T-helper 1 cell (primary cell): Measurements from ENCODE around the gene GJB2.
A peak's percentile ranks its signal among the peaks of the same experiment; 100 is the strongest.

ENCODE experiments used
- DNase-seq, 5 donors: peaks; one replicate each; pipeline ENCODE4 v3.0.0-alpha.2; 2012 to 2020

Gene GJB2

DNA sequence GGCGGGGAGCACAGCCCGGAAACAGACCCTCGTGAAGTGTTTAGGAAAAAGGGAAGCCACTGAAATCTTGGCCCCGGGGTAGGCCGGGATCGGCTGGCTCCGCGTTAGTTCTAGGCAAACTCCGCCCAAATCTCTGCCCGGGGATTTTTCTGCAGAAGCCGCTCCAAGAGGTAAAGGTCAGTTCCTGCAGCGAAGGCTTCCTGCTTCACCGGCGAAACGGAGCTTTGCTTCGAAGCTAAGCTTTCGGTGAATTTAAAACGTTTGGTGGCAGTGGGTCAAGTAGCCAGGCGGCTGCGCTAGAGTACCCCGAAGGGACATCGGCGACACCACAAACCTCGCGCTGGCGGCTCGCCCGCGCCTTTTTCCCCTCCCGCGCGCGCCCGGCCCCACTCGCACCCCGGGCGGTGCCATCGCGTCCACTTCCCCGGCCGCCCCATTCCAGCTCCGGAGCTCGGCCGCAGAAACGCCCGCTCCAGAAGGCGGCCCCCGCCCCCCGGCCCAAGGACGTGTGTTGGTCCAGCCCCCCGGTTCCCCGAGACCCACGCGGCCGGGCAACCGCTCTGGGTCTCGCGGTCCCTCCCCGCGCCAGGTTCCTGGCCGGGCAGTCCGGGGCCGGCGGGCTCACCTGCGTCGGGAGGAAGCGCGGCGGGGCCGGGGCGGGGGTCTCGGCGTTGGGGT lies 441 bp downstream of the GJB2 start:
- DNase-seq, result peak in 1 of 5 donors; percentile 14

DNA sequence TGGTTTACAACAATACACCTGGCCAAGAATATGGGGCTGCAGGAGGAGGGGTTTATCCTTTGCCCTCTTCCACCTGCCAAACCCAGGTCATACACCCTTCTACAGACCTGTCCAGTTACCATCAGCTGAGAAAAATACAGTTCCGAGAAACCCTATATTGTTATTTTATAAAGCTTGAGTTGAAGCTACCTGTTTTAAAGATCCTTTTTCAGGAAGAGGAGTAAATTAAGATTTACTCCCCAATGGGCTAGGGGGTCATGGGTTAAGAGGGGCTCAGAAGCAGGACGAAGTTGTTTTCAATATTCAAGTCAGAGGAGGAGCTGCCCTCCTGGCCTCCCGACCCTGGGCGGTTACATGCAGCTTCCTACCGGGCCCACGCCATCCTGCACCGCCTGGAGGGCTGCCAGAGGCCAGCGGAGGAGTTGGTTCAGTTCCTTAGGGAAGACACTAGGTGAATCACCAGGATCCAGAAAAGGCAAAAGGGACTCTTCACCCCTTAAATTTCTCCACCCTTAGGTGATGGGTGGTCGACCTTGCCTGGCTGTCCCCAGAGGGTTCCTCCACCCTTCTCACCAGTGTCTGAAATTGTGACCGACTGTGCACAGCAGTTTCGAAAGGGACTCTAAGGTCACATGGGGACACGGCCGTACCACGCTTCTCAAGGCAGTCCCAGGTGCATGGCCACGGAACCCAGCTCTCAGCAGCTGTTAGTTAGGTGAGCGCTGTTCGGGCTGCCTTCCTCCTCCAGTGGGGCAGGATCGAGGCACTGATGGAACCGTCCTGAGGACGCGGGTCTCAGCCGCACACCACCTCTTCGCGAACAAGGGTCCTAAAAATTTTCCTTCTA lies 1.2 kb downstream of the GJB2 start:
- no peak for DNase-seq

DNA sequence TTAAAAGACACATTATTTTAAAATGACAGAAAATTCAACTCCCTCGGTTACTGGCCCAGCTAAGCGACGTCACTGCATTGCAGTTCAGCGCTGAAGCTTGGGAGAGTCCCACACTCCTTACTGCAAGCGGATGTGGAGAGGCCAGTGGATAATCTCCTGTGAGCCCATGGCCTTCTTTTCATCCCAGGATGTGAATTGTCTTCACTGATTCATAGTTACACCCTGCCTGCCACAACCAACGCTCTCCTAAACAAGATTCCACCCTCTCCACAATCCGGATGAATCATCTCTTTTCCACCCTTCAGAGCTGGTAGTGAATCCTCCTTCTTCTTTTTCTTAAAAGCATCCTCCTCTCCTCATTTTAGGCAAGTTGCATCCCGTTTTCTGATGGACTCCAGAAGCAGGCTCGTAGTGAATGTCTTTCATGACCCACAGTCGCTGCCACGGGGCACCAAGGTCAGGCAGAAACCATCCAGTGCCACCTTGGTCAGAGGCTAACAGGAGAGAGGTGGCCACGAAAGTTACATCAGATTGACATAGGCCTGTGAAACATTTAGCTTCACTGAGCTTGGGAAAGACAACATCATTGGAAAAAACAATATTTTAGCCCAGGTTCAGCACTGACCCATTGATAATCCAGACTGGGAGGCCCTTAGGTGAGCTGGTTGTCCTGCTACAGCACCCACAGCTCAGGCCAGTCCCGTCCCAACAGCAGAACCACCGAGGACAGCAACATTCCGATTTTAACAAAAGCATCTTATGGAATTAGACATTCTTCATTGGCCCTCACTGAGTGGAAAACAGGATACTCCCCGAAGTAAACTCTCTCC lies 2.0 kb downstream of the GJB2 start:
- no peak for DNase-seq

DNA sequence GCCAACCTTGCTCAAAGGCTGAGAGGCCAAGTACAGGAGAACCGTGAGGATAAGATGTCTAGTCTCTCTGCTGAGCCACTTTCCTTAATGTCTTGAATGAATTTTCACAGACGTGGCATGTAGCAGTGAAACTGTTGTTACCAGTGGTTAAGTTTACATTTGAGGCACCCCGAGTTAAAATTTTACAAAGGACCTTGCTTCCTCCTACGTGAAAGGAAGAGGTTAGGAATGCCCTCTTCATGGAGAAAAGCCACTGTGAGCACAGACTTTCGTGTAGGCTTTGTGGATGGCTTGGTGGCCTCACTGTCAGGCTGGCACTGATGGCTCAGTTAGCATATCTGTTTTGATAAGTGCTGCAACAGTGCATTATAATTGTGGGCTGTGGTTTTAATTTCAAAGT lies 2.7 kb downstream of the GJB2 start:
- no peak for DNase-seq

DNA sequence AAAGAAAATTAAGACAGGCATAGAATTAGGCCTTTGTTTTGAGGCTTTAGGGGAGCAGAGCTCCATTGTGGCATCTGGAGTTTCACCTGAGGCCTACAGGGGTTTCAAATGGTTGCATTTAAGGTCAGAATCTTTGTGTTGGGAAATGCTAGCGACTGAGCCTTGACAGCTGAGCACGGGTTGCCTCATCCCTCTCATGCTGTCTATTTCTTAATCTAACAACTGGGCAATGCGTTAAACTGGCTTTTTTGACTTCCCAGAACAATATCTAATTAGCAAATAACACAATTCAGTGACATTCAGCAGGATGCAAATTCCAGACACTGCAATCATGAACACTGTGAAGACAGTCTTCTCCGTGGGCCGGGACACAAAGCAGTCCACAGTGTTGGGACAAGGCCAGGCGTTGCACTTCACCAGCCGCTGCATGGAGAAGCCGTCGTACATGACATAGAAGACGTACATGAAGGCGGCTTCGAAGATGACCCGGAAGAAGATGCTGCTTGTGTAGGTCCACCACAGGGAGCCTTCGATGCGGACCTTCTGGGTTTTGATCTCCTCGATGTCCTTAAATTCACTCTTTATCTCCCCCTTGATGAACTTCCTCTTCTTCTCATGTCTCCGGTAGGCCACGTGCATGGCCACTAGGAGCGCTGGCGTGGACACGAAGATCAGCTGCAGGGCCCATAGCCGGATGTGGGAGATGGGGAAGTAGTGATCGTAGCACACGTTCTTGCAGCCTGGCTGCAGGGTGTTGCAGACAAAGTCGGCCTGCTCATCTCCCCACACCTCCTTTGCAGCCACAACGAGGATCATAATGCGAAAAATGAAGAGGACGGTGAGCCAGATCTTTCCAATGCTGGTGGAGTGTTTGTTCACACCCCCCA lies 3.8 kb downstream of the GJB2 start:
- peak in 1 of 5 donors; percentile 19 for DNase-seq

DNA sequence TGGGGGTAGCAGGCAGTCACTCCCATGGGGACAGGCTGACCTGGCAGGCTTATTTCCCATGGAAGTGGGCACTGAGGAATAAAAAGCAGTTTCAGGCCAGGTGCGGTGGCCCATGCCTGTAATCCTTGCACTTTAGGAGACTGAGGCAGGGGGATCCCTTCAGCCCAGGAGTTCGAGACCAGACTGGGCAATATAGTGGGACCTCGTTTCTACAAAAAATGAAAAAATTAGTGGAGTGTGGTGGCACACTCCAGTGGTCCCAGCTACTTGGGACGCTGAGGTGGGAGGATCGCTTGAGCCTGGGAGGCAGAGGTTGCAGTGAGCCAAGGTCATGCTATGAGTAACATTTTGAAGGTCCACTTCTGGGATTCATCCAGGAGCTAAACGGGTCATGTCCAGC lies 6.0 kb downstream of the GJB2 start:
- no peak for DNase-seq

DNA sequence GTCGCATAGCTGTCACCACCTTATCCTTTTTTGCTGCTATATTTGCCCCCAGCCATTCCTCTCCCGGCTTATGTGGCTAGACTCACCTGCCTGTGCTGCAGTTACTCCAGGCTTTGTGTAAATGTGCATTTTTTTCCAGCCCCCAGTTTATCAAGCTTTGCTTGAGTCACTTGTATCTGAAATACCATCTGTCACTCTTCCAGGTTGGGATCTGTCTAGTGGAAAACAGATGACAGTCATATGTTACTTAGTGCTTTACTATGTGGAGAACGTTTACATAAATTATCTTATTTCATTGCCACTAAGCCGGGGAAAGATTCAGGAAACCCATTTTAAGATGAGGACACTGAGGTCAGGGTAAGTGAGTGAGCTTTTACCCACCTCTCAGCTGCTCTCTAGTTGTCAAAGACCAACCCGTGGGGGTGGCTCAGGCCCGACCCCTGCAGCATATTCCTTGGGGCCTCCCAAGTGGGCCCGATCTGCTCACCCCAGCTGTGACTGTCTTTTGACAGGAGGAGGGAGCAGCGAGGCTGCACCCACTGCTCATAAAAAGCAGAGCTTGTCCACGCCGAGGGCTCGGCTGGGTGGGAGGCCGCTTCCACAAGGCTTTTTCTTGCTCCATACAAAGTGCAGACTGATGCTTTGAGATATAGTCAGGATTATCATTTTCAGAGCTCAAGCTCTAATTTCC lies 7.2 kb downstream of the GJB2 start:
- DNase-seq, result no peak

DNA sequence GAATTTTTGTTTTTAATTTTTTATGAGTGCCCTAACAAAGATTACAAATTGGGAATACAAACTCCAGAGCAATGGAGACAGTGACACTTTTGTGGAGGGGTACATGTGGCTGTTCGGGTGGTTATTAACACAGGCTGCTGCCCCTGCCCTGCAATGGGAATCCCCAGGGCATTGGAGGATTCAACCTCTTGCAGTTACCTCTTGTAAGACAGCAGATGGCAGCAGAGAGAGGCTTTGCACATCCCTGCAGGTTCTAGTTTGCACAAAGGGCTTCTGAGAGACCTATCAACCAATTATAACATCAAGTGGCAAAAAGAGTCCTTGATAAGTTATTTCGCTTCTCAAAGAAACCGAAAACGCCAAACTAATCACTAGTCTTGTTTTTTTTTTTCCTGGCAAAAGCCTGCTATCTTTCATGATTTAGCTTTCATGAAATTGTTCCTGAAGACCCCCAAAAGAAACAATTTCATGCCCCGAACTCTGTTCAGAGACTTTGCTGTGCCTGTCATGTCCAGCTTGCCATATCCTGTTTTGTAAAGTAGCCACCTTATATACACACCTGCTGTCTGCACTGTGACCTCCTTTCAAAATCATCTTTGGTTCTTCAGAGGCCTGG lies 10.4 kb downstream of the GJB2 start:
- DNase-seq, result peak in 3 of 5 donors; percentile 36 to 61 (median 52)

DNA sequence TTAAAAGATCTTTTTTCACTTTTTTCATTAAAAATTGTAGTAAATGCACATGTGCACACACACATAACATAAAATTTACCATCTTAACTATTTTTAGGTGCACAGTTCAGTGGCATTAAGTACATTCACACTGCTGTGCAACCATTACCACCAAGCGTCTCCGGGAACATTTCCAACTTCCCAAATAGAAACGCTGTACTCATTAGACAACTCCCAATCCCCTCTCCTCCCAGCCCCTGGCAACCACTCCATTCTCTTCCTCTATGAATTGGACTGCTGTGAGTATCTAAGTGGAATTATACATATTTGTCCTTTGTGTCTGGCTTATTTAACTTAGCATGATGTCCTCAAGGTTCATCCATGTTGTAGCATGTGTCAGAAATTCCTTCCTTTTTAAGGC lies 11.6 kb downstream of the GJB2 start:
- no peak for DNase-seq

DNA sequence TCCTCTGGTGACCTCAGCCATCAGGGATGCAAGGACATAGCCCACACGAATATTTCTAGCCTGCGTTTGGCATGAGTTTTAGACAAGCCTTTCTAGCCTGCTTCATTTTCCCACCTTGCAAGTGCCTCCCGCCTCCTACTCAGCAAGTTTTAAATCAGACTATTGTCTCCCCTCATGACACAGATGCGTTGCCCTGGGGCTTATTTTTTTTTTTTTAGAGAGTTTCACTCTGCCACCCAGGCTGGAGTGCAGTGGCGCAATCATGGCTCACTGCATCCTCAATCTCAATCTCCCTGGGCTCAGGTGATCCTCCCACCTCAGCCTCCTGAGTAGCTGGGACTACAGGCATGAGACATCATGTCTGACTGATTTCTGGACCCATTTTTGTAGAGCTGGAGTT lies 14.6 kb downstream of the GJB2 start:
- no peak for DNase-seq

DNA sequence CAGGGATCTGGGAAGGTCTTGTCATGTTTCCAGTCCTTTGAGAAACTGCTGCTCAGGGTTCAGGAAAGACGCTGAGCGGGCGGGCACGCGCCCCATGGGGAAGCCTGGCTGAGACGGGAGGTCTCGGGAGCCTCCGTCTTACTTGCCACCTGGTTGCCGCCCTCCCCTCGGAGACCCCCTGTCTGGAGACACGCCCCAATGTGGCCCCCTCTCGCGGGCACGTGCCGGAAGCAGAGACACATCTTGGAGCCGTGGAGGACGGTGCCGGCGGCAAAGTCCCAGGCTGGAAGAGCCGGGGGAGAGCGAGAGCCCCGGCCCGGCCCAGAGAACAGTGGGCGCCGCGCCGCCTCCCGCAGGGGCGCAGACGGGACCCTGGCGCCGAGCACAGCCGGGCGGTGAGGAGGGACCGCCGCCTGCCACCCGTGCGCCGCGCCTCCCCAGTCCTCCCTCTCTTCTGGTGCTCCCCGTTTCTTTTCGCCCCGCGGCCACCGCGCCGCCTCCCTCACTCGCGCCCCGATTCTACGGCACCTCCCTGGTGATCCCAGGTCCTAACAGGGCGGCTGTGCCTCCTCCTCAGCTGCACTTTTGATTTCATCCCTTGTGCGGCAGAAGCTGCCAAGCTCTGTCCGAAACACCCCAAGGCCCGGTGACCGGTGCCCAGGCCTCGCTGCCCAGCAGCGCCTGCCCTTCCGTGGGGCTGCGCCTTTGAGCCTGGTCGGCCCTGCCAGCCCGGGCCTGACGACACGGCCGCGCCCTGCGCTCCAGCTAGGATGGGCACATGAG lies 15.5 kb downstream of the GJB2 start:
- no peak for DNase-seq

DNA sequence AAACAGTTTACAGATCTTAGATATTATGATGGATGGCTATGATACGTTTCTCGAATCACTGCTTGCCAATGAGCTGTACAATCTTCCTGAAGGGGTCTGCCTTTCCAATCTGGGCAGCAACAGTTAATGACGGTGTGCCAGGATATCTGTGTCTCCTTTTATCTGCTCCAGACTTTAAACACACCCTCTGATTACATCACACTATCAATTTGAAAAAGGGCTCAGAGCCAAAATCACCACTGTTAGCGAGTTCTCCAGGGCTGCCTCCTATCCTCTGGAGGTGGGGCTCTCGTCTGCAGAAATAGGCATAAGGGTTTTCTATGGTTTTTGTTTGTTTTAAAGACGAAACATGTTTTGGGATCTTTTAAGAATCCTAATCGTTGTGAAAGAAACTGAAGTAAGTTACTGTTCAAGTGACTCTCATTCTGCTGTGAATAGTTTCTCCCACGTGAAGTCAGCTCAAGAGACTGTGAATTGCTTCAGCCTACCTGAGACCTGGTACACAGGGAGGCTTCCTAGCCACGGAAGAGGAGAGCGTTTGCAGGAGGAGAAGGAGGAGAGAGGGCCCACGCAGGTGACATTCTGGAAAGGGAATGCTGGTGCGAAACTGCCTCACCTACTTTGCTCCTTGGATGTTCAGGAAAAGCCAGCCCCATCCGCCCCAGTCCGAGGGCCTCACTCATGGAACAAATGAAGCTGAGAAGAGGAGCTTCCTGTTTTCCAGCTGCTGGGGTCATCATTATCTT lies 16.7 kb downstream of the GJB2 start:
- no peak for DNase-seq

DNA sequence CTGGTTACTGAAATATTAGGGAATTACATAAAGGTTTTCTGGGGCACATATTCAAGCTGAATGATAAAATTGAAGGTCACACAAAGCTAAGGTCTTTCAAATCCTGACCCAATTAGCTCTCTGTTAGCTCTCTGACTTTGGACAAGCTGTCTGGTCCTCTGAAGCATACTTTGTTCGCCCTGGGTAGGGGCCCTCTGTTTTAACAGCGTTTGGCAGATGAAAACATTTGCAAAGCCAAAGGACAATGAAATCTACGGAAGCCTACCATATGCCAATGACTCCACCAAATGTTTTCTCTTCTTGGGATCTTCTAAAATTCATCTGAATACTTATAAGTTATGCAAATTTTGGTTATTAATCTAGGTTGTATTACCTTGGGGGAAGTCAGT lies 17.3 kb downstream of the GJB2 start:
- no peak for DNase-seq

DNA sequence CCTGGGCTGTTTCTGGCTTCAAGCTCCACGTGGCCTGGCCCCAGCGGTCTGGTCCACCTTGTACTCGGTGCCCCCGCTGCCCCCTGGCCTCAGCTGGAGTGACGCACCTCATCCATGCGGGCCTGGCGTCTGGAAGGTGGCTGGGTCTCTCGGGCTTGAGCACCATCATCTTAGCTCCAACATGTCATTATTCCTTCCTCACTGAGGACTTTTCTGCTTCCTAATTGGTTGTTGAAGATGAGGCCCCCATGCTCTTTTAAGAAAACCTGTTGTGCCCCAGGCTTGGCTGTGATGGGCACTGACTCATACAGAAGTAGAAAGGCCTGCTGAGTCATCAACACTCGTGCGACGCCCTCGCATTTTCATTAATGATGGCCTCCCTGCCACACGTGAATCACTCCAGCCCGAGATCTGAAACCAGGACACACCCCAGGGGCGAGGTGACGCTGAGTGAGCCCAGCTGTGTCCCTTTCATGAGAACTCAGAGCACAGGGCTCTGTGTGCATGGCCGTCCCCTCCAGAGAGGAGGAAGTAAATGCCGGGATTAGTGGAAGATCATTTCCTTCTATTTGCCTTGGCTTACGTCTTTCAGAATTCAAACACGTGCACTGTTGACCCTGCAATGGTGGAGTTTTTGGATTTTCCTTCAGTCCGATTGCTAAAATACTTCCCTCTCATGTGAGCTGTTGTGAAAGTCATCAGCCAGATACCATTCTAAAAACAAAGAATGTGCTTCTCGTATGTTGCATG lies 17.9 kb downstream of the GJB2 start:
- peak in 1 of 5 donors; percentile 66 for DNase-seq

DNA sequence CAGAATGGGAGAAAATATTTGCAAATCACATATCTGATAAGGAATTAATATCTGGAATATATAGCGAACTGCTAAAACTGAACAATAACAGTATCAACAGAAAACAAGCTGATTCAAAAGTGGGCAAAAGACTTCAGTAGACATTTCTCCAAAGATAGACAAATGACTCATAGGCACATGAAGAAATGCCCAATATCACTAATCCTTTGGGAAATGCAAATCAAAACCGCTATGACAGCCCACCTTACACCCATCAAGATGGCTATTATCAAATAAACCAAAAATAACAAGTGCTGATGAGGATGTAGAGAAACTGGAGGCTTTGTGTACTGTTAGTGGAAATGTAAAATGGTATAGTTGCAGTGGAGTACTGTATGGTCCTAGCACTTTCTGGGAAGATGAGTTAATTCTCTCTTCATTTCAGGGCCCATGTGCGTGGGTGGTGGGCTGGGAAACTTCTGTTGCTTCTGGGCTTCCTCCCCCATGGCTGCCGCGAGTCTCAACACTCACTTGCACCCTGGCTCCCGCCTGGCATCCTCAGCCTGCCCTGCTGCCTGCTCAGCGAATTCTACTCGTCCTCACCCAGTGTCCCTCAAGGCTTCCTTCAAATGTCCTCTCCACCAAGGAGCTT lies 19.5 kb downstream of the GJB2 start:
- no peak for DNase-seq

DNA sequence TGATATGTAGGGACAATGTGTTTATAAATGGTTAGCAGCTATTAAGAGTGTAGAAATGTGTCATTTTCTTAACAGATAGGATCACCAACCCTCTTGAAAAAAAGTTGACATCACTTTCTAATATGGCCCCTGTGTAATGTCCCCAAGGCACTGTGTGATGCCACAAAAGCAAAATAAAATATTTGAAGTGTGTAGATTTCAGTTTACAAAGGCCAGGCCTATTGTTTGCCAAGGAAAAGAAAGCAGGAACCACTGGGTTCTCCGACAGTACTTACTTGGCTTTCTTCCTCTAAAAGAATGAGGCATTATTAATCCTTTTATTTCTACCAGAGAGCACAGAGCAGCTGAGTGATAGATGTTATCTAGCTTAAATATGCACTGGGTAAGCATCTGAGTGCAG lies 21.4 kb downstream of the GJB2 start:
- no peak for DNase-seq

DNA sequence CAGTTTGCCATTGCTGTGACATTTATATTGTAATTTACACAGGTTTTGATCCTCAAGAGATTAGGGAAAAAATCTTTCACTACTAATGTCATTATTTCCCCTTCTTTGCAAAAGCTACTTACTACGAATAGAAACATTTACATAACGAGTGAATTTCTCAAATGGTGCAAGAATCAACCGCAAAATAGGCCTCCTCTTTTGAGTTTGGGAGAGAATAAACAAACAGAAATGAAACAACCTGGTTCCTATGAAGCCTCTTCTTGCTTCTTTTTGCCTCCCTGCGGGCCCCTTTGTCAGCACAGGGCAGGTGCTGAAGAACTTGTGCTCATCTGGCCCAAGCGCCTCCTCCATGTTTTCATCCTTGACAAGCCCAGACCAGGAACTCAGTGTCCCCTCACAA lies 21.8 kb downstream of the GJB2 start:
- DNase-seq, result no peak

DNA sequence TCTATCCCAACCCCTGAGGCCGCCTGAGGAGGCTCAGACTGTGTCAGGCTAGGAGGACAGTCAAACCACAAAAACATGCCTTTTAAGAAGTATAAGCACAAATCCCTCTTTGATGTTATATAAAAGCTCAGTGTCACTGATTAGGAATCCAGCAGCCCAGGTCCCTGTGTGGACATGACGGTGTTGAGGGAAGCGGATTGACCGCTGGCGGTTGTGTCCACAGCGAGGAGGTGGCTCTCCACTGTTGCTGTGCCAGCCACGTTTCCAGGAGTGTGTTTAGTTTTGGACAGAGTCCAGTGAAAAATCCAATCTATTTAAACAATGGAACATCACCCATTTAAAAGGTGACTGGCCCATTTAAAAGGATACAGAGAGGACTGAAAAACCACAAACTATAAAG lies 24.3 kb downstream of the GJB2 start:
- DNase-seq, result no peak
